Peyer's patch (tissue), 4 donors: Measurements from ENCODE around the gene ZNF142. TPM values are rescaled to one million over a fixed set of nuclear protein-coding genes. Genes with fewer than 3 reads are reported as not detected.
A peak's percentile ranks its signal among the peaks of the same experiment; 100 is the strongest.

Source experiments
- DNase-seq, 3 donors: peaks; one replicate each; pipeline ENCODE4 v3.0.0-alpha.2; 2017 to 2019
- H3K27ac ChIP-seq, 4 donors: fragments of 200-600 bp; sonication (generic); one replicate each; pipeline ENCODE4 v1.5.1; 2016 to 2019
- H3K27me3 ChIP-seq, 2 donors: fragments of 200-600 bp; sonication (generic); one replicate each; pipeline ENCODE4 v1.5.1; 2019
- H3K36me3 ChIP-seq, 3 donors: fragments of 200-600 bp; sonication (generic); one replicate each; pipeline ENCODE4 v1.5.1; 2016 to 2019
- H3K4me1 ChIP-seq, 4 donors: fragments of 200-600 bp; sonication (generic); one replicate each; pipeline ENCODE4 v1.5.1; 2016 to 2019
- H3K4me3 ChIP-seq, 4 donors: fragments of 200-600 bp; sonication (generic); 1 replicate in 3 of 4; 2 replicates in 1 of 4; pipeline ENCODE4 v1.5.1; 2016 to 2019; ENCODE audit warnings: mild to moderate bottlenecking in 1 of 4
- H3K9me3 ChIP-seq, 4 donors: fragments of 200-600 bp; sonication (generic); one replicate each; pipeline ENCODE4 v1.5.1; 2016 to 2019; ENCODE audit warnings: mild to moderate bottlenecking in 1 of 4
- POLR2A ChIP-seq, 2 donors: fragments of 450-650 bp; IDR thresholded peaks; one replicate each; pipeline ENCODE4 v1.5.1; 2017; ENCODE audit warnings: antibody characterized with exemption in 2 of 2, mild to moderate bottlenecking in 2 of 2, moderate library complexity in 2 of 2
- total RNA-seq, 4 donors: library from RNA; depleted of rRNA; stranded (reverse); fragments of >200 nt; gene quantifications; one replicate each; pipeline ENCODE4 v1.1.0, GENCODE V29; 2016
- TF ChIP-seq, protein P1 (sequence below), 6 experiments: fragments of 450-650 bp in 4 of 6; fragments of 200-600 bp in 2 of 6; sonication (generic) in 1 of 6; IDR thresholded peaks; one replicate each; pipeline ENCODE4 v1.5.1; 2017 to 2019; ENCODE audit warnings: antibody characterized with exemption in 6 of 6, mild to moderate bottlenecking in 3 of 6, moderate library complexity in 1 of 6

The ZNF142 gene
- total RNA-seq, 4 donors from 2014 or later = 18.2 to 42.7 (median 26.6) TPM

DNA sequence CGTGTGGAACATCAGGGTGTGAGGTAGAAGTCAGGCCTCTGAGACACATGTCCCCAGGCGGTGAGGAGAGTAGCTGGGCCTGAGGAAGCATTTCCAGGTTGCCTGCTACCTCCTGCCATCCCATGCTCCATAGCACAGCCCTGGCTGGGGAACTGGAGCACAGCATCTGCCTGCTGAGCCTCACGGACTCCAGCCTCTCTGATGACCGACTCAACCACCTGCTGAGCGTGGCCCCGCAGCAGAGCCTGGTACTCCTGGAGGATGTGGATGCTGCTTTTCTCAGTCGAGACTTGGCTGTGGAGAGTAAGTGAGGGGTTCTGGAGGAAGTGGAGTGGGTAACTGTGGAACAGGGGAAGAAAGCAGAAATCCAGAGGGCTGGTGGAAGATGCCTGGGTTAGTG, 3.0 kb upstream of the ZNF142 start:
- no peak for DNase-seq
- no peaks in the 10 kb centered on the region for H3K9me3 ChIP-seq
- no peak overlapping the region for H3K4me3 ChIP-seq
- H3K27me3 ChIP-seq = no peaks in the 10 kb centered on the region
- TF ChIP-seq, protein P1, sequence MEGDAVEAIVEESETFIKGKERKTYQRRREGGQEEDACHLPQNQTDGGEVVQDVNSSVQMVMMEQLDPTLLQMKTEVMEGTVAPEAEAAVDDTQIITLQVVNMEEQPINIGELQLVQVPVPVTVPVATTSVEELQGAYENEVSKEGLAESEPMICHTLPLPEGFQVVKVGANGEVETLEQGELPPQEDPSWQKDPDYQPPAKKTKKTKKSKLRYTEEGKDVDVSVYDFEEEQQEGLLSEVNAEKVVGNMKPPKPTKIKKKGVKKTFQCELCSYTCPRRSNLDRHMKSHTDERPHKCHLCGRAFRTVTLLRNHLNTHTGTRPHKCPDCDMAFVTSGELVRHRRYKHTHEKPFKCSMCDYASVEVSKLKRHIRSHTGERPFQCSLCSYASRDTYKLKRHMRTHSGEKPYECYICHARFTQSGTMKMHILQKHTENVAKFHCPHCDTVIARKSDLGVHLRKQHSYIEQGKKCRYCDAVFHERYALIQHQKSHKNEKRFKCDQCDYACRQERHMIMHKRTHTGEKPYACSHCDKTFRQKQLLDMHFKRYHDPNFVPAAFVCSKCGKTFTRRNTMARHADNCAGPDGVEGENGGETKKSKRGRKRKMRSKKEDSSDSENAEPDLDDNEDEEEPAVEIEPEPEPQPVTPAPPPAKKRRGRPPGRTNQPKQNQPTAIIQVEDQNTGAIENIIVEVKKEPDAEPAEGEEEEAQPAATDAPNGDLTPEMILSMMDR (IDR thresholded peaks at IDR 0.05) = no peak
- TF ChIP-seq POLR2A (IDR thresholded peaks at IDR 0.05) = no peak
- peaks cover 0 to 11% (median 2%) of the 10 kb centered on the region in 4 donors for H3K4me1 ChIP-seq
- no peak overlapping the region for H3K27ac ChIP-seq
- H3K36me3 ChIP-seq = peaks cover 0 to 58% (median 0%) of the 10 kb centered on the region in 3 donors

DNA sequence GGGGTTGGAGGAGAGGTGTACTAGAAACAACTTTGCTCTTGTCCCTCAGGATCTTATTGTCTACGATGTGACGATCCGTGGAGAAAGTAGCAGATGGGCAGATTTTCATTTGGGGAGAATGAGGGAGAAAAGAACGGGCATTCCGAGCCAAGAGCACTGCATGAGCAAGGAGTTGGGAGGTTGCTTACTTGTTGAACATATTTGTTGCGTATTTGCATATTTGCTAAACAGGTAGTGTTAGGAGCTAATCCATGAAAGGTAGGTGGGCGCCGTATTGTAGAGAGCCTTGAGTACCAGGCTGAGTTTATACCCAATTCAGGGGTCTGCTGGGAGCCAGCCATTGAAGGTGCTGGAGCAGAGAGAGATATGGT, 550 bp upstream of the ZNF142 start:
- Histone ChIP-seq H3K27me3 (no peaks in the 10 kb centered on the region), H3K36me3 (peaks cover 0 to 58% (median 0%) of the 10 kb centered on the region in 3 donors), H3K9me3 (no peaks in the 10 kb centered on the region), H3K4me3 (peak overlapping the region; percentile 76 to 94 (median 80)), H3K4me1 (peaks cover 0 to 11% (median 2%) of the 10 kb centered on the region in 4 donors), H3K27ac (peak overlapping the region; percentile 69 to 81 (median 77))
- TF ChIP-seq, protein P1 (IDR thresholded peaks at IDR 0.05) = no peak
- no peak for TF ChIP-seq POLR2A (IDR thresholded peaks at IDR 0.05)
- no peak for DNase-seq

DNA sequence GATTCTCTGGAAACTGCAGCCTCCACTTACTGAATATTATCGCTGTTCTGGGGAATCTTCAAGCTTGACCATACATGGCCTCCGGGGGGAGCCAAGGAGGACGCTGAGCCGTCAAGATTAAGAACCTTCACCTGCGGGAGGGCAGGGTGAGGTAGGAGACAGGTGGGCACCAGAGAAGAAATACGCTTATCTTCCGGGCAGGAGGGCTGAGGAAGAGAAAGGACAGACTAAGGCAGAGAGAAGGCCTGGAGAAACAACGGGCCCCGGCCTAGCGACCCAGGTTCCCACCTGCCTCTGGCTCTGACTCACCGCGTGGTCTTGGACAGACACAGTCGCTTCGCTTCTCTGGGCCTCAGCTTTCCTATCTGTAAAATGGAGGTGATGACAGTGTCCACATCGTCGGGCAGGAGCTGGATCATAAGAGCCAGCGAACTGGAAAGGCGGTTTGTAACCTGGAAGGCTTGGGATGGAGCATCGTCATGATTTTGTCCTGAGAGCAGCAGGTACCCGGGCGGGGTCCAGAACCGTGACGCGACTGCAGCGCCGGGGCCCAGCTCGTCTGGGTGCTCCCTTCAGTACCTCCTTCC, 659 bp downstream of the ZNF142 start:
- DNase-seq = peak; percentile 65 to 80 (median 71)
- Histone ChIP-seq H3K9me3 (no peaks in the 10 kb centered on the region), H3K27me3 (no peaks in the 10 kb centered on the region), H3K27ac (peak overlapping the region; percentile 69 to 81 (median 77)), H3K4me3 (peak overlapping the region; percentile 76 to 94 (median 80)), H3K36me3 (peaks cover 0 to 58% (median 0%) of the 10 kb centered on the region in 3 donors), H3K4me1 (peaks cover 0 to 11% (median 2%) of the 10 kb centered on the region in 4 donors)
- TF ChIP-seq, protein P1 (IDR thresholded peaks at IDR 0.05) = peak in 4 of 6 experiments; percentile 40 to 56 (median 50)
- no peak for TF ChIP-seq POLR2A (IDR thresholded peaks at IDR 0.05)

DNA sequence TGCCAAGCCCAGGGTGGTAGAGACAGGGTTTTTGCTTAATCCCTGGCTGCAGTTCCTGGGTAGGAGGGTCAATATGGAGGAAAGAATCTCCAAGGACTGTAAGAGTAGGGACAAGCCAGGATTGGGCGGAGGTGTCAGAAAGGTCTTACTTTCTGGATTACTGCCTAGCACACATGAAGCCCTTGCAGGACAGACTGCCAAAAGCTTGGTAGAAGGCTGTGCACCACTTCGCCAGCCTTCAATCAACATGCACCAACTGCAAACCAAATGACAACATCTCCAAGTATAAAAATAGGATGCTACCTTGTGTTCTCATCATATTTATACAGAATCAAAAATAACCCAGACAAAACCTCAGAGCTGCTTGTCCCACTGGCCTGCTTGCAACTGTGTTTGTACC, 3.7 kb downstream of the ZNF142 start:
- H3K27ac ChIP-seq = no peak overlapping the region
- H3K27me3 ChIP-seq = no peaks in the 10 kb centered on the region
- no peak for DNase-seq
- no peak for TF ChIP-seq POLR2A (IDR thresholded peaks at IDR 0.05)
- TF ChIP-seq, protein P1 (IDR thresholded peaks at IDR 0.05) = no peak
- no peak overlapping the region for H3K4me3 ChIP-seq
- H3K9me3 ChIP-seq = no peaks in the 10 kb centered on the region
- peaks cover 0 to 54% (median 3%) of the 10 kb centered on the region in 3 donors for H3K36me3 ChIP-seq
- H3K4me1 ChIP-seq = peaks cover 0 to 11% (median 2%) of the 10 kb centered on the region in 4 donors

DNA sequence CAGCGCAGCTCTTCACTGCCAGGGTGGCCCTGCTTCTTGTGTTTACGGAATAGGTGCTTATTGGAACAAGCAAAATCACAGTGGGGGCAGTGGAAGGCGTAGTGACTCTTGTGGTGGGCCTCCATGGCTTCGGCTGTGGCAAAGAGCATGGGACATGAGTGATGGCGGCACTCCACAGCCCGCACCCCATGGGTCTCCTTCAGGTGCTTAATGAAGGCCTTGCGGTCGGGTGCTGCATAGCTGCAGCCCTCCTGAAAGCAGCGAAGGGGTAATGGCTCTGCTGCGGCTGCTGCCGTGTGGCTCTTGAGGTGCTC, 10.7 kb downstream of the ZNF142 start:
- Histone ChIP-seq H3K9me3 (no peaks in the 10 kb centered on the region), H3K27ac (no peak overlapping the region), H3K36me3 (peaks cover 0 to 68% (median 3%) of the 10 kb centered on the region in 3 donors), H3K4me1 (no peaks in the 10 kb centered on the region), H3K27me3 (no peaks in the 10 kb centered on the region), H3K4me3 (no peak overlapping the region)
- no peak for DNase-seq
- TF ChIP-seq, protein P1 (IDR thresholded peaks at IDR 0.05) = no peak
